Kidney (tissue), 14 donors: Measurements from ENCODE around the gene RGCC. TPM values are rescaled to one million over a fixed set of nuclear protein-coding genes. Genes with fewer than 3 reads are reported as not detected.

Source experiments
- DNase-seq, 5 donors: peaks; one replicate each; pipeline ENCODE4 v3.0.0-alpha.2; 2013 to 2020
- FAIRE-seq: peaks from 2 replicates; lab custom pipeline; 2012; peaks lifted over from hg19 to GRCh38; lab: Jason Lieb, UNC
- H3K27ac ChIP-seq, 2 donors: one replicate each; pipeline ENCODE4 v1.7.0; 2013; ENCODE audit warnings: low read depth in 2 of 2, low read length in 2 of 2, inconsistent platforms in 1 of 2
- H3K27me3 ChIP-seq: one replicate; pipeline ENCODE4 v1.7.1; 2013; ENCODE audit warnings: low read length, inconsistent platforms; ENCODE audit not compliant: control insufficient read depth, insufficient read depth
- H3K36me3 ChIP-seq, 3 donors: one replicate each; pipeline versions ENCODE4 v1.7.0 to v1.7.1; 2013; ENCODE audit warnings: low read length in 3 of 3, control low read depth in 1 of 3, inconsistent platforms in 1 of 3; ENCODE audit not compliant: insufficient read depth in 3 of 3, control insufficient read depth in 2 of 3
- H3K4me1 ChIP-seq, 3 donors: one replicate each; pipeline versions ENCODE4 v1.7.0 to v1.7.1; 2013; ENCODE audit warnings: low read length in 3 of 3, inconsistent platforms in 1 of 3, low read depth in 1 of 3; ENCODE audit not compliant: control insufficient read depth in 2 of 3, insufficient read depth in 2 of 3
- H3K4me3 ChIP-seq, 3 donors: one replicate each; pipeline versions ENCODE4 v1.7.0 to v1.8.1; 2013; ENCODE audit warnings: low read length in 3 of 3, control low read depth in 1 of 3, inconsistent platforms in 1 of 3
- H3K9ac ChIP-seq, 3 donors: one replicate each; pipeline versions ENCODE4 v1.7.0 to v1.7.1; 2013; ENCODE audit warnings: low read length in 3 of 3, control low read depth in 1 of 3, inconsistent platforms in 1 of 3
- H3K9me3 ChIP-seq, 3 donors: one replicate each; pipeline versions ENCODE4 v1.7.0 to v1.7.1; 2013; ENCODE audit warnings: low read length in 3 of 3, control low read depth in 1 of 3, inconsistent platforms in 1 of 3; ENCODE audit not compliant: control insufficient read depth in 2 of 3, insufficient read depth in 1 of 3
- intact Hi-C: fragments of 100-400 bp; cut with DNase I; formaldehyde crosslinking; loops from one replicate; pipeline ENCODE4 v1.11.1; 2022
- polyA plus RNA-seq: library from polyadenylated mRNA; stranded (reverse); fragments of 350-450 nt; fragmentation: Illumina TruSeq; extraction: RNeasy Lipid Tissue Mini Kit (QIAGEN cat#74804); gene quantifications from one replicate; pipeline ENCODE4 v1.2.3, GENCODE V29; 2014; ENCODE audit warnings: low read depth, low replicate concordance; ENCODE audit not compliant: insufficient read depth
- total RNA-seq: library from RNA; stranded (reverse); fragmentation: NEBNext Ultra II Directional; extraction: Animal tissue kit (Norgen Biotek cat#: 25700); gene quantifications from one replicate; pipeline ENCODE4 v1.2.1, GENCODE V29; 2021
- TF ChIP-seq, protein P1 (sequence below): IDR thresholded peaks from 3 replicates; pipeline ENCODE4 v1.5.1; 2012; ENCODE audit warnings: mild to moderate bottlenecking, moderate library complexity, borderline replicate concordance; ENCODE audit not compliant: insufficient read depth; ENCODE audit errors: extremely low read depth
- donor health status: control.
- donor health status: control.
- donor health status: control.
- donor health status: control.
- donor health status: control.
- donor health status: DM: yes; HTN: yes; CAD: no.
- donor health status: Normal renal cell carcinoma (clear cell type).

The RGCC gene
- total and polyA plus RNA-seq, 2 donors from 2014 or later, result 12.9 to 40.9 TPM

DNA sequence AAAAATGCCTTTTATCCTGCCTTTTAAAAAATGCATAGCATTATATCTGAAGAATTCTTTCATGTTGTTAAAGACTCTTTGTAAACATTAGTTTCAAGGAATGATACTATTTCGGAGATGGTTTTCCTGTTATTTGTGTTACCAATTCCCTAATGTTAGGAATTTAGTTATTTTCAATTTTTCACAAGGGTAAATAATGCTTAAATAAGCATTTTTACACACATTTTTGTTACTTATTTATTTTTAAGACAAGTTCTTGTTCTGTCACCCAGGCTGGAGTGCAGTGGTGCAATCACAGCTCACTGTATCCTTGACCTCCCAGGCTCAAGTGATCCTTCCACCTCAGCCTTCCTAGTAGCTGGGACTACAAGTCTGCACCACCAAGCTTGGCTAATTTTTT lies 49.0 kb downstream of the RGCC start:
- Histone ChIP-seq H3K4me1 (no peaks in the 10 kb centered on the region), H3K27me3 (no peaks in the 10 kb centered on the region), H3K36me3 (no peaks in the 10 kb centered on the region), H3K9me3 (no peaks in the 10 kb centered on the region), H3K27ac (no peak overlapping the region), H3K4me3 (no peak overlapping the region), H3K9ac (no peak overlapping the region)
- DNase-seq (no peak), FAIRE-seq (no peak)
- TF ChIP-seq, protein P1, sequence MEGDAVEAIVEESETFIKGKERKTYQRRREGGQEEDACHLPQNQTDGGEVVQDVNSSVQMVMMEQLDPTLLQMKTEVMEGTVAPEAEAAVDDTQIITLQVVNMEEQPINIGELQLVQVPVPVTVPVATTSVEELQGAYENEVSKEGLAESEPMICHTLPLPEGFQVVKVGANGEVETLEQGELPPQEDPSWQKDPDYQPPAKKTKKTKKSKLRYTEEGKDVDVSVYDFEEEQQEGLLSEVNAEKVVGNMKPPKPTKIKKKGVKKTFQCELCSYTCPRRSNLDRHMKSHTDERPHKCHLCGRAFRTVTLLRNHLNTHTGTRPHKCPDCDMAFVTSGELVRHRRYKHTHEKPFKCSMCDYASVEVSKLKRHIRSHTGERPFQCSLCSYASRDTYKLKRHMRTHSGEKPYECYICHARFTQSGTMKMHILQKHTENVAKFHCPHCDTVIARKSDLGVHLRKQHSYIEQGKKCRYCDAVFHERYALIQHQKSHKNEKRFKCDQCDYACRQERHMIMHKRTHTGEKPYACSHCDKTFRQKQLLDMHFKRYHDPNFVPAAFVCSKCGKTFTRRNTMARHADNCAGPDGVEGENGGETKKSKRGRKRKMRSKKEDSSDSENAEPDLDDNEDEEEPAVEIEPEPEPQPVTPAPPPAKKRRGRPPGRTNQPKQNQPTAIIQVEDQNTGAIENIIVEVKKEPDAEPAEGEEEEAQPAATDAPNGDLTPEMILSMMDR, result no peak
- intact Hi-C loops, result no loop called here

DNA sequence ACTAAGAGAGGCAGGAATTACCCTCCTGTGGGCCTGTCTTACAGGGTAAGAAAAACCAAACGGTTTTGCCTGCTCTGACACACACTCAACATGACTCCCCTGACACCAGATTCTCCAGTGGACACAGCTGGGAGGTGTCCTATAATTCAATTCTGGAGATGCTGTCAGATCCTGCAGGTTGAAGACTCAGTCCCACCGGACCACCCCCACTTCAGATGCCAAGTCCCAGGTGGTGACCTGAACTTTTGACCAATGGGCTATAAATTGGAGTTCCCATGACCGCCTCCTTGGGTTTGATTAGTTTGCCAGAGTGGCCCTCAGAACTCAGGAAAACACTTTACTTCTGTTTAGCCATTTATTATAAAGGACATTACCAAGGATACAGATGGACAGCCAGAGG lies 52.6 kb downstream of the RGCC start:
- intact Hi-C loops, result no loop called here
- H3K27me3 ChIP-seq, result no peaks in the 10 kb centered on the region
- H3K36me3 ChIP-seq, result no peaks in the 10 kb centered on the region
- TF ChIP-seq, protein P1, result no peak
- H3K9ac ChIP-seq, result no peak overlapping the region
- FAIRE-seq, result no peak
- no peaks in the 10 kb centered on the region for H3K4me1 ChIP-seq
- peak in 2 of 5 donors; percentile 7 to 20 for DNase-seq
- no peak overlapping the region for H3K27ac ChIP-seq
- H3K4me3 ChIP-seq, result no peak overlapping the region
- H3K9me3 ChIP-seq, result no peaks in the 10 kb centered on the region

DNA sequence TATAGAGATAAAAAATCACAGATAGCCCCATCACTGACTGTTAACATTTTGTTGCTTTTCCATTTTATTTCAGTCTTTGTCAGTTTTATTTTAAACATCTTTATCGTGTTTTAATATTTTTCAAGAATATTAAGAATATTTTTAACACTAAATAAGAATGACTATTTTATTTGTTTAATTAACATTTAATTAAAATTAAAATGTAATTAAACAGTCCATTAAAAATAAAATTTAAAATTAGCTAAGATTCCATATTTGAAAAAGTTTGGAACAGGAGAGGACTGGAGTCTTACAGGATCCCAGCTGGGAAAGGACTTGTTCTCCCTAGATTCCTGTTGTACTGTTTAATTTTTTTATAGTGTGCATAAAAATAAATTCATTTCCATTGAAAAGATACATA lies 54.5 kb downstream of the RGCC start:
- Histone ChIP-seq H3K36me3 (no peaks in the 10 kb centered on the region), H3K9me3 (no peaks in the 10 kb centered on the region), H3K4me3 (no peak overlapping the region), H3K27me3 (no peaks in the 10 kb centered on the region), H3K9ac (no peak overlapping the region), H3K4me1 (no peaks in the 10 kb centered on the region), H3K27ac (no peak overlapping the region)
- intact Hi-C loops, result no loop called here
- DNase-seq, result no peak
- TF ChIP-seq, protein P1, result no peak
- peak; percentile 88 for FAIRE-seq

DNA sequence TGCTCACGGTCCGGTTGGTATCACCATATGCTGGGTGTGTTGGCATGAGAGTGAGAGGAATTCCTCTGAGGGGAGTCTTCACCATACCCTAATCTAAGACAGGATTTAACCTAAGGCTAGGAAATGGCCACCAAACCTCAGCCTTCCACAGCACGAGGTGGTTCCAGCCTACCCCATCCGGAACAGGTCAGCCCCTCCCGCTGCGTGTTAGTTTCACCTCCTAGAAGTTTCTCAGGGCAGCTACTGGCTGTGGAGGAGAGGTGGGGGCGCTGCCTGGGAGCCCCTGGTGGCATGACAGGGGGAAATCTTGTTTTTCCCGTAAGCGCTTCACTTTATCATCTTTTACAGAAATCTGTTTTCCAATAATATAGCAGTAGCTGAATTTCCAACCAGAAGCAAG lies 55.1 kb downstream of the RGCC start:
- Histone ChIP-seq H3K4me1 (no peaks in the 10 kb centered on the region), H3K9me3 (no peaks in the 10 kb centered on the region), H3K9ac (no peak overlapping the region), H3K27ac (no peak overlapping the region), H3K36me3 (no peaks in the 10 kb centered on the region), H3K27me3 (no peaks in the 10 kb centered on the region), H3K4me3 (no peak overlapping the region)
- intact Hi-C loops, result no loop called here
- TF ChIP-seq, protein P1, result no peak
- no peak for FAIRE-seq
- DNase-seq, result no peak
